Measurements from ENCODE around the gene TNRC6A. TPM values are rescaled to one million over a fixed set of nuclear protein-coding genes. Genes with fewer than 3 reads are reported as not detected.

The TNRC6A gene
- total and polyA plus RNA-seq, 2 experiments from 2014 or later, result 93.1 to 124 TPM

GRCh38 chr16:24771779-24772157 lies 42.3 kb downstream of the TNRC6A start:
- Mint-ChIP-seq H3K4me3 (no peak overlapping the region), H3K9me3 (no peaks in the 10 kb centered on the region), H3K27me3 (ENCODE audit: insufficient read depth, low read depth, poor library complexity) (peaks cover 2% of the 10 kb centered on the region), H3K27ac (peak overlapping the region; percentile 36; the same call in 1 of the 2 replicates), H3K36me3 (ENCODE audit: low read depth) (peaks cover 48% of the 10 kb centered on the region), H3K4me1 (peaks cover 29% of the 10 kb centered on the region)
- TF ChIP-seq NANOG (IDR thresholded peaks at IDR 0.05; ENCODE audit: borderline replicate concordance) (no peak), ETS1 (IDR thresholded peaks at IDR 0.05) (no peak), POLR2AphosphoS5 (IDR thresholded peaks at IDR 0.05; ENCODE audit: low read depth) (no peak), EZH2phosphoT487 (IDR thresholded peaks at IDR 0.05; ENCODE audit: unreplicated experiment) (no peak), ZNF114 (CRISPR knock-in tag; IDR thresholded peaks at IDR 0.05) (no peak), REST (IDR thresholded peaks at IDR 0.05; ENCODE audit: unreplicated experiment) (no peak)
- Histone ChIP-seq H3K9me2 (ENCODE audit: insufficient read depth) (no peaks in the 10 kb centered on the region), H3K79me2 (replicated peaks; ENCODE audit: insufficient read depth) (peaks cover 100% of the 10 kb centered on the region), H3K4me3 (no peak overlapping the region), H3K4me1 (ENCODE audit: insufficient read depth) (peaks cover 28% of the 10 kb centered on the region), H2AFZ (no peak overlapping the region), H3K4me2 (no peak overlapping the region), H4K20me1 (replicated peaks; ENCODE audit: insufficient read depth) (peaks cover 78% of the 10 kb centered on the region), H3F3A (replicated peaks; ENCODE audit: low read depth) (no peaks in the 10 kb centered on the region; the same call in 1 of the 2 replicates), H3K27ac (ENCODE audit: low read depth) (no peak overlapping the region; the same call in 1 of the 2 replicates), H3K27me3 (ENCODE audit: insufficient read depth) (no peaks in the 10 kb centered on the region), H3K36me3 (ENCODE audit: insufficient read depth) (peaks cover 11% of the 10 kb centered on the region; the same call in 1 of the 2 replicates)
- no peak for ATAC-seq
- no peak for DNase-seq (ENCODE audit: low spot score)

GRCh38 chr16:24773771-24774427 lies 44.4 kb downstream of the TNRC6A start:
- no peaks in the 10 kb centered on the region for H3K27me3 ChIP-seq (ENCODE audit: insufficient read depth)
- H3K27ac ChIP-seq (ENCODE audit: low read depth), result no peak overlapping the region; the same call in 1 of the 2 replicates
- H3K4me2 ChIP-seq, result no peak overlapping the region
- H4K20me1 ChIP-seq (replicated peaks; ENCODE audit: insufficient read depth), result peaks cover 70% of the 10 kb centered on the region
- H3K9me2 ChIP-seq (ENCODE audit: insufficient read depth), result no peaks in the 10 kb centered on the region
- peaks cover 30% of the 10 kb centered on the region for H3K36me3 ChIP-seq (ENCODE audit: insufficient read depth)
- Mint-ChIP-seq H3K27me3 (ENCODE audit: insufficient read depth, low read depth, poor library complexity) (no peaks in the 10 kb centered on the region), H3K4me1 (peaks cover 18% of the 10 kb centered on the region), H3K36me3 (ENCODE audit: low read depth) (peaks cover 65% of the 10 kb centered on the region), H3K4me3 (no peak overlapping the region), H3K27ac (no peak overlapping the region), H3K9me3 (no peaks in the 10 kb centered on the region)
- H3K79me2 ChIP-seq (replicated peaks; ENCODE audit: insufficient read depth), result peaks cover 100% of the 10 kb centered on the region
- no peaks in the 10 kb centered on the region; the same call in 1 of the 2 replicates for H3F3A ChIP-seq (replicated peaks; ENCODE audit: low read depth)
- no peak for DNase-seq (ENCODE audit: low spot score)
- no peak overlapping the region for H2AFZ ChIP-seq
- peaks cover 18% of the 10 kb centered on the region for H3K4me1 ChIP-seq (ENCODE audit: insufficient read depth)
- ATAC-seq, result no peak
- no peak overlapping the region for H3K4me3 ChIP-seq
- TF ChIP-seq EZH2 (IDR thresholded peaks at IDR 0.05; ENCODE audit: low read depth, unreplicated experiment) (no peak), CREB1 (CRISPR knock-in tag; IDR thresholded peaks at IDR 0.05; ENCODE audit: low read depth) (no peak), ZNF462 (CRISPR knock-in tag; IDR thresholded peaks at IDR 0.05) (no peak), NANOG (IDR thresholded peaks at IDR 0.05; ENCODE audit: borderline replicate concordance) (no peak)
